Glomerular visceral epithelial cell (primary cell): Measurements from ENCODE around the gene MORF4L2.
A peak's percentile ranks its signal among the peaks of the same experiment; 100 is the strongest.

Source experiments
- DNase-seq: peaks from one replicate; pipeline ENCODE4 v3.0.0-alpha.2; 2016; ENCODE audit errors: extremely low spot score

The MORF4L2 gene, protein sequence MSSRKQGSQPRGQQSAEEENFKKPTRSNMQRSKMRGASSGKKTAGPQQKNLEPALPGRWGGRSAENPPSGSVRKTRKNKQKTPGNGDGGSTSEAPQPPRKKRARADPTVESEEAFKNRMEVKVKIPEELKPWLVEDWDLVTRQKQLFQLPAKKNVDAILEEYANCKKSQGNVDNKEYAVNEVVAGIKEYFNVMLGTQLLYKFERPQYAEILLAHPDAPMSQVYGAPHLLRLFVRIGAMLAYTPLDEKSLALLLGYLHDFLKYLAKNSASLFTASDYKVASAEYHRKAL

DNA sequence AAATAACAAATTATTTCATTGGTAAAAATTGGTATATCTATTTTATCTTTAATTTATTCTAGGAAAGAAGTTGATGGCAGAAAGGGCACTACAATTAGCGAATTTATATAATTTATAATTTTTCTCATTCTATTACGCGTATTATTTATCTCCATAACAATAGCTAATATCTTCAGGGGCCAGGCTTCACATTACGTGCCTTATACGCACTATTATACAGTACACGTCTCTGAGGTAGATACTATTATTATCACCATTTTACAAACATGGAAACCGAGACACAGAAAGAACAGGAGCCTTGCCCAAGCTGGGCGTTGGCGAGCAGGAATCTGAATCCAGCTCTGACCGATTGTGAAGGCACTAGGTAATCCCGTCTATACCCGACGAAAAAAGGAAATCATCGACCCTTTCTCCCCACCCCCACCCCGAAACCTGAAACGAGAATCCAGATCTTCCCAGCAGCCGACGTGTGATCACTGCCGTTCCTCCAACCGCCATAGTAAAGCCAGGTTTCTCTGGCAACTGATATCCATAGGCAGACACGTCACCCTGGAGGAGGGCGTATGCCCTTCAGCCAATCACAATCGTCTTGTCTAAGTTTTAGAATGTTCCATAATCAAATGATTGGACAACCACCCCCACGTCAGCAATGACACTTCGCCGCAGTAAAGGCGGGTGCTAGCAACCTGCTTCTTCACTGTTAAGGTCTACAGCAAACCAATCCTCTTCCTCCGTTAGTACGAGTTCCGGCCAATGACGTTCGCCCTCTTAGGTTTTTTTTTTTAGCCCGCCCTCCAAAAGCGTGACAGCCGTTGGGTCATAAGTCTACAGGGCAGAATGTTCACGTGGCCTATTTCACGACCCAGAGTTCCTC, at the start of gene MORF4L2:
Gene MORF4L2, minus strand, starts transcription at position 501 of the 874 bp plus-strand sequence. CDS start 9,672 bp downstream, outside the sequence.
- DNase-seq: peak; percentile 96

DNA sequence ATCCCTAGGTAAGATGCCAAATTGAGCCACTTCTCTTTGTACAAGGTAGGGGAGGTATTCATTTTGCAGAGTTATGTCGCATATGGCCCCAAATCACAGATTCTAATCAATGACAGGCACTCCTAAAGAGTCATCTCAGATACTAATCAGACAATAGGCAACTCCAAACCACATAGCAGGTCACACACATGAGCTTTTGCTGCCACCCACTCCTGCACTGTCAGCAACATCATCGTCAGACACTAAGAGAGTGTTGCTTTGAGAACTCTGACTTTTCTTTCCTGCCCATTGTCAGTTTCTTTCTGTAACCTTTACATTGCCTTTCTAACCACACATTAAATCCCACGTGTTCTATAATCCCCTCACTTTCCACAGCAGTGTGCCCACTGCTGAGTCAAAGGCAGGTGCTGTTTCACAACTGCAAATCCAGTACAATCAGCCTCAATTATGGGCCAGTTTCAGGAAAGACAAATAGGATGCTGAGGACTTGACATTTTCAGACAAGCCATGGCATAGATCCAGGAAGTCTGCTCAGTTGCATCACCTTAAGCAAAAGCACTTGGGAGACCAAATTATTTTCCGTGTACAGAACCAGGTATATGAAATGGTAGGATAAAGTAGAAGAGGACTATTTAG, 47.7 kb upstream of the MORF4L2 start:
- no peak for DNase-seq

DNA sequence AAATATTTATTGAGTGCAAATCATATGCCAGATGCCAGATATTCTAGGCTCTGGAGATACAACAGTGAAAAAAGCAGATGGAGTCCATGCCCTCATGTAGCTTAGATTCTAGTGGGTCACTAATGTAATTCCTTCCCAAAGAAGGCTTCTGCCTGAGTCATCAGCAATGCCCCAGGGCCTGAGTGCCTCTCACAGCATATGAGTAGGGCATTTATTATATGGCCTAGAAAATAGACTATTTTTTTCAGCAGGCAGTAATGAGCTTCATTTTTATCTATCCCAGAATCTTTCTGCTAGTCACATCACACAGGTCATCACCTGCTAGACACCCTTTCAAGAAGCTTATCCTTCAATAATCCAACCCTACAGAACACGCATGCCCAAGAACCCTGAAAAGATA, 46.5 kb upstream of the MORF4L2 start:
- no peak for DNase-seq

DNA sequence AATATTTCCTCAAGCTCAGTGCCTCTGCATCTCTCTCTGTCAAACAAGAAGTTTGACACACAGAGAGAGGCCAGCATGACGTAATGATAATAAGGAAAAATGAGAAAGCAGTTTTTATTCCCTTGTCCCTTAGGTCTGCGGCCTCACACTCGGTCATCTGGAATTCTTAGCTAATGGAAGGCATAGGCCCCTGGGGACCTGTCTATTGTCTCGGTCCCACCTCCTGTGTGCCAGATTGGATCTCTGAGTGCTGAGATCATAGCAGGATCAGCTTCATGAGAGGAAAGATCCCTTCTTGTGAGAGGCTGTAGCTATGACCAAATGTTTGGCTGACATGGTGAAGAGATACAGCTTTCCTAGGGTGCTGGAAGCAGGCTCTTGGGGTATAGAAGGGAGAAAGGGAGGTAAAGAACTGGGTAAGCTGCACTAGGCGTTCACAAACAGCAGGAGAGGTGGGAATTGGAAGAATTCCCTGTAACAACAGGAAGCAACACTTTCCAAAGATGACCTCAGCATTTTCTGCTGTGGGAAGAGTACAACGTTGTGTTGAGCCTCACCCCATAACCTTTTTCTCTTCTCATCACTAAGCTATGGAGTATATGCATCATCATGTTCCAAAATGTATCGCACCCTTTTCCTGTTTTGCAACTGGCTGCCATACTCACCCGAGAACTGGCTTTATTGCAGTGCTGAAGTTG, 44.4 kb upstream of the MORF4L2 start:
- DNase-seq: no peak

DNA sequence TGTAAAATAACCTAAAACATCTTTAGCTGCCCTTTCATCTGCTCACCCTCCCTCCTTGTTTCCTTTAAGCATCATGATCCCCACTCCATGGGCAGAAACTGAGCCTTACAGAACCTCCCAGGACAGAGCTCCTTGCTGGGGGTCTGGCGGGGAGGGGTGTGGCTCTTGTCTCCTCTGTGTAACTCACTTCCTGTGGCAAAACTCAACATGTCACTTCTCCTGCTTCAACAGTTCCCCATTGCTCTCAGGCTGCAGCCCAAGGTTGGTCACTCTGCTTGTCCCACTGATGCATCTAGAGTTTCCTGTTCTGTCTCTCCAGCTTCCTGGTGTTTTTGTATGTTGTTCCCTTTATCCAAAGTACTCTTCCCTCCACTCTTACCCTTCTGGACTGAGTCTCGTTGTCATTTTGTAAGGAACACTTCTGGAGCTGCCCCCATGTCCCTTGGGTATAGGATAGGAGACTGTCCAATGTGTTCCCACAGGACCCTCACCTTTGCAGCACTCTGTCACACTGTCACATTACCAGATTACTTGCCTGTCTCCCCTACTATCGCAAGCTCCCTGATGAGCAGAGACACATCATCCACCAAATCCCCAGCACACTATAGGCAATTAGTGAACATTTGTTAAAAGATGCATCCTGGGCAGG, 43.8 kb upstream of the MORF4L2 start:
- no peak for DNase-seq

DNA sequence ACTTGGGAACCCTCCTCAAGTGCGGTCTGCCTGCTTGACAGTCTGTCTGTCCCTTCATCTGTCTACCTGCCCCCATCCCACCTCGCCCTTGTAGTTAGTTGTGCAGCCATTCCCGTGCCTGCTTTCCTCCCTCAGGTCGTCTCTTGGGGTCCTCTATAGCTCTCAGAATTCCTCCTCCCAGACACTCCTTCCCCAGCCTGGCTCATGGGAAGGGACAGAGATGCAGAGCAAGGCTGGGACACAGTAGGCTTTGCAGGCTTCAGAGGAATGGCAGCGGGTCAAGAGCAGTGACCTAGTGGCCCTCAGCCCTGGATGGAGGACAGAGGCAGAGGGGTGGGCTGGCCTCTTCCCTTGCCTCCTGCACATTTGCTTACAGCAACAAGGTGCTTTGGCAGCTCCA, 42.5 kb upstream of the MORF4L2 start:
- no peak for DNase-seq

DNA sequence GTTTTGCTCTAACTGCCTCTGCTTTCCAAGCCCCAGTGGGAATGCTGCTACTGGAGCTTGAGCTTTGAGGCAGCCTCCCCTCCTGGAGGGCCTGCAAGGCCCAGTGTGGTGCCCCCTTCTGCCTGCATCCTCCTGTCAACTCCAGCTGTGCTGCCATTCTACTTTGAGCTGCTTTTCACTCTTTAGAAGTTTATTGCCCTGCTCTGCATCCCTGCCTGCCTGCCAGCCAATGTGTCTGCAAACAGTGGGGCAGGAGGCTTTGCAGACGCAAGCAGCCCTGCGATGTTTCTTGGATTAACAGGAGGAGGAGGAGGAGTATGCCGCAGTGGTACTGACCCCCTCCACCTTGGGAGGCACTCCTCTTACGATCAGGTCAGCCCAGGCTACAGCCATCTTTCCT, 40.6 kb upstream of the MORF4L2 start:
- no peak for DNase-seq

DNA sequence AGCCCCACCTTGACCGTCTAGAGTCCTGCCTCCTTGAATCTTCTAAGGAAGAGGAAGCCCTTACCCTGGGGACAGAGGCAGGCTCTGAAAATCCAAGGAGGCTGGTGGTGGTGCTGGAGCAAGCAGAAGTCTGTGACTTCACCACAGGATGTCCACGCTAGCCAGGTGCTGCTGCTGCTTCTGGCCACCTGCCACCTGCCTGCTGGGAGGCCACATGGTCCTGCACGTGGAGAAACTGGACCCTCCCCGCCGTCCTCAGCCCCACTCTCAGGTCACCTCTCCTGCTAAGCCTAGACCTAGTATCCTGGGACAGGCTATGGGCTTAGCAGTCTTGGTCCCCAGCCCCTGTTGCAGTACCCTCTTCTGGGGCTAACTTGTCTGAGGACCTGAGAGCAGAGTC, 40.0 kb upstream of the MORF4L2 start:
- DNase-seq: no peak

DNA sequence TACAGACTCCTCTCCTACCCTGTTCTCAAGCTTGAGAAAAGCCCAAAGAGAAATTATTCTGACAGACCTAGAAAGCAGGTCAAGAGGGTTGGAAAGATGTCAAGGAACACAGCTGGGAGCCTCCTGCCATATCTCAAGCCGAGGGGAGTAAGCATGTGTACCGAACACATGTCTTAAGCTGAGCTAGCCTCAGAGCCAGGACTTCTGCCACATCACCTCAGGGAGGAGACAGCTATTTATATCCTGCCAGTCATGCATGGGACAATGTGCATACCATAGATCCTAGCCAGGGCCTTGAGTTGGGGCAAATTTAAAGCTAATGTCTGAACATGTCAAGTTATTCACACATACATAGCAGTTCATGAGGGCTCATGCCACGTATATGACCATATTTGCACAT, 36.0 kb upstream of the MORF4L2 start:
- DNase-seq: no peak

DNA sequence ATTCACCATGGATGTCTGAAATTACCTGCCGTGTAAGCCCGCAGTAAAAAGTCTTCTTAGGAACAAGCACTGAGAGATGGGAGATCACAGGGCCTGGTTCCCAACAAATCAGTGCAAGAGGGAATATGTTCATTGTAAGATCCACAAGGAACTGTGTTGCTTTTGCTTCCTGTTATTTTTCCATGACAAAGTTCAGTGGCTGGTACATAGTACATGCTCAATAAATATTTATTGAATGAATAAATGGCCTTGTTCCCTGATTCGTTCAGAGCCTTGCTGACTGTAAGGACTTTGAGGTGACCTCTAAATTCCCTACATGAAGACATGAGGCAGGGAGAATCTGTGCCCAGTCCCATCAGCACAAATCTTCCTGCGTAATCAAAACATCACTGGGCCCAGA, 31.6 kb upstream of the MORF4L2 start:
- DNase-seq: no peak

DNA sequence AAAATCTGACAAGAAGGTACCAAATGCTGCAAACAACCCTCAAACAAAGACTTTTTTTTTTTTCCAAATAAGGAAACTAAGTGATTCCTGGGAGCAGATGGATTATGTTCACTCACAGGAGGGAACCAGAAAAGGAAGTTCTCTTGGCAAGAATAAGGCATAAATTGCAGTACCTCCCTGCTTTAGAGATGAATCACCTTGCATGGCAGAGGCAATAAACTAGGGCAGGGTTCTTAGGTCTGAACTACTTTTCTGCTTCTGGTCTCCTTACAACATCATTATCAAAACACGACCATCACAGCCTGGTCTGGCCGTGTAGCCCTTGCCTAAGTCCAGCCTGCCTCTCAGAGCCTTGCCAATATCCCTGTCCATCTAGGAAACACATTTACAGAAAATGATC, 30.5 kb upstream of the MORF4L2 start:
- DNase-seq: peak; percentile 7

DNA sequence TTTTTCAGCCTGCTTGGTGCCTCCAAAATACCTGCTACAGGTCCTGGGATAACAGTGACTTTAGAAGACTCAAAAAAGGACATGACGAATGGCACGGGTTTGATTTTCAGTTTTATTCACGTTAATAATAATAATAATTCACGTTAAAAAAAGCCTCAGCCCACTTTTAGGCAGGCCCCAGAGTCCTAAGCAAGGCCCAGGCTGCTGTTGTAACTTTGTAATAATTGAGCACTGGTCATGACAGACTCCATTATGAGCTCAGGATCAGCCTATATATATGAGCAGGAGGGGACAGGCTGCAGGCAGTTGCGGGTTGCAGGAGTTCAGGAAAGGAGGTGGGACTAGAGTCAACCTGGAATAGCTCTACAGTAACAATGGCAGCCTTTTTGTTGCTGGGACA, 24.1 kb upstream of the MORF4L2 start, which contains the start of gene TMEM31:
Gene TMEM31, plus strand, starts transcription at position 301 of the 400 bp plus-strand sequence. CDS start 1,350 bp downstream, outside the sequence.
- no peak for DNase-seq

DNA sequence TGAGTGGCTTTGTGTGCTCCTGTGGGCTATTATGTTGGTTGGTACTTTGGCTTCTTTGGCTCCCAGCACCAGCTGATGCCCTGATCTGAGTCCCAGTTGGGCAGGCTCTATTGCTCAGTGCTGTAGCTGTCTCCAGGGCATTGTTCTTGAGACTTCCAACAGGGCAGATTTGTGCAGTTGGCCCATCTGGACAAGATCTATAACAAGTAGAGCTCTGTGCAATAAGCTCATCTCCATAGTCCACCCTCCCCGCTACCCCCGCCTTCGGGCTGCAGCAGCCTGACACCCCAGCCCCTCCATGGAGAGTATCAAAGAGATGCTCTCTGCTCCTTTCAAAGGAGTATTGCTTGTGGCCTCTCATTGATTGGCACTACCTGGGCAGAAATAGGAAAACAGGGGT, 18.4 kb upstream of the MORF4L2 start:
- DNase-seq: no peak

DNA sequence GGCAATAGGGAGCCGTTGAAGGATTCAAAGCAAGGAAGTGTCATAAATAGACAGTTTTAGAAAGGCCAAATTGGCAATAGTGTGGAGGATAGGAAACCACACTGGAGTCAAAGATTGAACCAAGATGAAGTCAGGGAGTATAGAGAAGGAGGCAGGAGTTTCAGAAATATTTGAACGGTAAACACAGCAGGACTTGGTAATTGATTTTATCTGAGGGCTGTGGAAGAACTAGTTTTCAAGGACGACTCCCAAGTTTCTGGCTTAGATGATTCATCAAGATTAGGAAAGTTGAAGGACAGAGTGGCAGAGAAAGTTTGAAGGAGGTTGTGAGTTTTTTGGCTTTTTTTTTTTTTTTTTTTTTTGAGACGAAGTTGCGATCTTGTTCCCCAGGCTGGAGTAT, 12.7 kb upstream of the MORF4L2 start:
- no peak for DNase-seq

DNA sequence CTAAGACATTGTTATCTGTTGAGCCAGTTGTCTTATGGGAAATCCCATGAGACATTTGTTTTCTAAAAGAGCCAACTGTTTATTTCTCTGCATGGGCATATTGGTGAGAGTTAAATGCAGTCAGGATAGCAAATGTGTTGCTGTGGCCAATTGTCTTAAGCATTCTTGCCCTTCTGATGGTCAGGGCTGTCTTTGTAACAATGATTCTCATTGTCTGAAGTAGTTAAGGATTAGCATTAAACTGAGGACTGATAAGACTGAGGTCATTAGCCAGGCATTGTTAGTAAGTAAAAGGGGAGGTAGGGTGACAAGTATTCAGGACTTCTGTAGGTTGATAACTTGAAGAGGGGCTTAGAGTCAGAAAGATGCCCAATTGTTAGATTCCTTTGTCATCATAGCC, 11.2 kb upstream of the MORF4L2 start:
- DNase-seq: no peak

DNA sequence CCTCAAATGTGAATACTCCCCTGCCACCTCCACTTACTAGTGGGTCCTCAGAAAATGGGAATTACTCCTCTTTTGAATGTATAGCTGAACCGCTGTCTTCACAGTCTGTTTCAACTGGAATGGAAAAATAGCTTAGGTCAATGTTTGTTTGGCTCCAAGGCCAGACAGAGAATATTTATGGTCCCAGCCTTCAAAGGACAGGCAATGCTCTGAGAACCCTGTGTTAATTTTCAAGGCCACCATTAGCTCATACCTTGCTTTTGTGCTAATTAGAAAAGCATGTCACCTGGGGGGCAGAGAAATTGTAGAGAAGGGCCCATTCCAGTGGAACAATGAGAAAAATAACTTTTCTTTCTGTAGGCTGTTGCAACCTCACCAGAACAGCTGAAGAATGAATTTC, 4.6 kb upstream of the MORF4L2 start:
- DNase-seq: no peak

DNA sequence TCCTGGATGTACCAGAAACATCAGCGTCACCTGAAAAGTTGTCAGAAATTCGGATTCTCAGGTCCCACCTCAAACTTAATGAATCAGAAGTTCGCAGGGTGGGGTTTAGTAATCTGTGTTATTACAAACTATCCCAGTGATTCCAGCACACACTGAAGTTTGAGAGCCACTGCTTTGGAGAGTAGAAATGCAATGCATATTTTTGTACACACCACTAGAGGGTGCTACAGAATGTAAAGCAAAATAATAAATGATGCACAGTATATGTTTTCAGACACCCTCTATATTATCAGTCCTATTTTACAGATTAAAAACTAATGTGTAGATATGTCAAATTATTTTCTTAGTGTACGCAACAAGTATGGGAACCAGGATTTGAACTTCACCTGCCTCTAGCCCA, 2.4 kb upstream of the MORF4L2 start:
- DNase-seq: peak; percentile 9

DNA sequence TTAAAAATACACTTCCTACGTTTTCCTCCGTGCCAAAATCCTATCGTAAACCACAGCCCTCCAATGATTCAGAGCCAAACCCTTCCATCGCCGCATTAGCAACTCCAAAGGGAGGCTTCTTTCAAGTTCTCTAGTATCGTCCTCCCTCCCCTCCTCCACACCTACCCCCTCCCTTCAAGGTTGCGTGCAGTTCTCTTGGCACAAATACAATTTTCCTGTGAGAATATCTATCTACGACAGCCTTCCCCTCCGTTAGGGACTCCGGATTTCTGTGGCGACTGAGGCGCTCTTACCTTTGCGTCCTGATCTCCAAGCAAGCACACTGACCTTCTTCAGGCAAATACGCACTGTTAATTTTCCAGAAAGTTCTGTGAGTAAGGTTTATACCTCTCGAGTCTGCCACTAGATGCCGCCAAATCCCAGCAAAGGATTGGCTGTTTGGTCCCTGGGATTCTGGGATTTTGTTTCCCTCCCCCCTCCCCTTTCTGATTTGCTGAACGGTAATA, 1.2 kb upstream of the MORF4L2 start:
- peak; percentile 68 for DNase-seq

DNA sequence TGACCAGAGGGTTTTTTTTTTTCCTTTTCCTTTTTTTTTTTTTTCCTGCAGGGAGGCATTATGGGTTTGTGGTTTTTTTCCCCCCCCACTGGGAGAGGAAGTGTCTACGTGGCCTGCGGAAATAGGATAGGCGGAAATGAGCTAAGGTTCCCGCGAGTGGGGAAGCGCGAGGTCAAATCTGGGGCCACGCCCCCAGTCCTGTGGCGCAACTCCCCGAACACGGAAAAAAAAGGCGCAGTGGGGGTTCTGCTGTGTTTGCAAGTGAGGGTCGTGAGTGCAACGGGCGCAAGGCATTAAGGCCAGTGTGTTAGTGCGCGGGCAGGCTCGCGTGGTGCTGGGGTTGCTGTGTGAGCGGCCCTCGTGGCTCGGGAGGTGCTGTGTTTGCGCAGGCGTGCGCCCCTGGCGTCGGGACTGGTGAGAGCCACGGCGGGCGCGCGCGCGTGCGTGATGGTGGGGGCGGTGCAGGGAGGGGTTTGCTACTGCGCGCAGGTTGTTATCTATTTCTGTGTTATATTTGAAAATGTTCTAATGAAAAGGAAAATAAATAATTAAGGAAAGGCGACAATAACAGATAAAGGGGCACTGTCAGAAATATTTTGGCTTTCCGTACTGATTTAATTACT, 685 bp upstream of the MORF4L2 start:
- DNase-seq: peak; percentile 75

DNA sequence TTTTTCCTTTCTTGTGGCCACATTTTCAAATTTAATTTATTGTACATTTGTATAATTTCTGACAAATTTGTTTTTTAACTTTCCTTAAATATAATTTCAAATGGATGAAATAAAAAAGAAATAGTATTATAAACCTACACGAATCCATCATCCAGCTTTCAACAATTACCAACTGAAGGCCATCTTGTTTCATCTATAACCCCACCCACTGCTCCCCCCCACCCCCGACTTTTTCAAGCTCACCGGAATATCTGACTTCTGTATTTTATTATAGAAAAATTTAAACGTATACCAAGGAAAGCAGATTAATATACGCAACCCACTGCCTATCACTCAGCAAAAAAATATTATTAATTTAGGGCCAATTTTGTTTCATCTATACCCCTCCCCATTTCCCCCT, 1.1 kb downstream of the MORF4L2 start:
- peak; percentile 11 for DNase-seq

DNA sequence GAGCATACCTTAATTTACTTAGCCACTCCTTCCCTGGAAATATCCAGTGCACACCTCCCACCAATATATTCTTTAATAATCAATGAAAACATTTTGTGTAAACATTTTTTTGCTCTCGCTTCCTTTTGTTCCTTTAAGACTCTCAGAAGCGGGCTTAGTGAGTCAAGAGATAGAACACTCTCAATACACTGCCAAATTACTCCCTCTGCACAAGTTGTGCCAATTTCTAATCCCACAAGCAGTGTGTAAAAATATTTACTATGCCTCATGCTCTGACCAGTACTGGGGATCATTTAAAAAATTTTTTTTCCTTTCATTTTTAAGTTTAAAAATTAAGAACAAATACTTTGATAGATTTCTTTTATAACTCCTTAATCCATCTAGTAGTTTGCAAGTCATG, 5.1 kb downstream of the MORF4L2 start:
- no peak for DNase-seq
